Endodermal cell (in vitro differentiated cells): ENCODE measurements around the gene NPEPL1. TPM values are rescaled to one million over a fixed set of nuclear protein-coding genes. Genes with fewer than 3 reads are reported as not detected.
A peak's percentile ranks its signal among the peaks of the same experiment; 100 is the strongest.

Source experiments
- DNase-seq: peaks from one replicate; pipeline ENCODE4 v3.0.0-alpha.2; 2017
- H3K27ac ChIP-seq: 2 replicates; pipeline ENCODE4 v1.5.1; 2013; ENCODE audit warnings: mild to moderate bottlenecking, low read depth, low read length, moderate library complexity
- H3K27me3 ChIP-seq: 2 replicates; pipeline ENCODE4 v1.6.1; 2013; ENCODE audit warnings: mild to moderate bottlenecking, low read length, moderate library complexity; ENCODE audit not compliant: insufficient read depth, control insufficient read depth, poor library complexity, severe bottlenecking
- H3K36me3 ChIP-seq: 2 replicates; pipeline ENCODE4 v1.7.0; 2013; ENCODE audit warnings: mild to moderate bottlenecking, low read length, moderate library complexity; ENCODE audit not compliant: control insufficient read depth, insufficient read depth
- H3K4me1 ChIP-seq: one replicate; pipeline ENCODE4 v1.7.0; 2013; ENCODE audit warnings: low read length; ENCODE audit not compliant: control insufficient read depth, insufficient read depth
- H3K4me3 ChIP-seq: 2 replicates; pipeline ENCODE4 v1.5.1; 2013; ENCODE audit warnings: mild to moderate bottlenecking, low read length, moderate library complexity
- H3K9ac ChIP-seq: 2 replicates; pipeline ENCODE4 v1.6.1; 2013; ENCODE audit warnings: mild to moderate bottlenecking, low read length, moderate library complexity; ENCODE audit not compliant: poor library complexity, severe bottlenecking; ENCODE audit errors: extremely low read depth
- H3K9me3 ChIP-seq: 2 replicates; pipeline ENCODE4 v1.6.1; 2013; ENCODE audit warnings: mild to moderate bottlenecking, low read length, moderate library complexity; ENCODE audit not compliant: control insufficient read depth
- H3K27ac Mint-ChIP-seq: 2 replicates; pipeline ENCODE4 v1.8.0; 2020; ENCODE audit warnings: mixed read lengths
- H3K27me3 Mint-ChIP-seq: 2 replicates; pipeline ENCODE4 v1.8.0; 2021; ENCODE audit warnings: mild to moderate bottlenecking, mixed read lengths; ENCODE audit not compliant: insufficient read depth
- H3K36me3 Mint-ChIP-seq: 2 replicates; pipeline ENCODE4 v1.8.0; 2020; ENCODE audit warnings: low read depth, mixed read lengths
- H3K4me1 Mint-ChIP-seq: 2 replicates; pipeline ENCODE4 v1.8.0; 2020; ENCODE audit warnings: mixed read lengths
- H3K4me3 Mint-ChIP-seq: 2 replicates; pipeline ENCODE4 v1.8.0; 2020; ENCODE audit warnings: mild to moderate bottlenecking, moderate library complexity, mixed read lengths
- H3K9me3 Mint-ChIP-seq: 2 replicates; pipeline ENCODE4 v1.8.0; 2020; ENCODE audit warnings: mild to moderate bottlenecking, mixed read lengths
- WGBS, 2 experiments: methylation state at CpG; one replicate each; pipeline versions ENCODE4 v1.1.5 to v1.1.7; 2013; ENCODE audit warnings: missing lambda C conversion rate in 2 of 2, mixed read lengths in 1 of 2; ENCODE audit not compliant: insufficient coverage in 1 of 2, insufficient read length in 1 of 2; 5-methylcytosine and 5-hydroxymethylcytosine counted together
- total RNA-seq, 2 donors: library from RNA; stranded (reverse); fragmentation: NEBNext Ultra II Directional in 1 of 2; extraction: Animal tissue kit (Norgen Biotek cat#: 25700) in 1 of 2; gene quantifications; 2 replicates in 1 of 2; 3 replicates in 1 of 2; pipeline ENCODE4 v1.2.1, GENCODE V29; 2021
- TF ChIP-seq, protein P1 (sequence below): fragments of 200-600 bp; sonication (generic); conservative IDR thresholded peaks from 2 replicates; pipeline ENCODE4 v1.5.0; 2021; ENCODE audit warnings: antibody characterized with exemption, mild to moderate bottlenecking

NPEPL1 gene
- total RNA-seq, 2 donors from 2014 or later = 52.9 to 72.8 TPM

- H3K4me1 ChIP-seq = no peaks in the 10 kb centered on the region
- no peak overlapping the region for H3K27ac ChIP-seq
- Mint-ChIP-seq H3K4me3 (no peak overlapping the region), H3K27me3 (peaks cover 10% of the 10 kb centered on the region), H3K27ac (no peak overlapping the region), H3K9me3 (peaks cover 12% of the 10 kb centered on the region), H3K36me3 (no peaks in the 10 kb centered on the region), H3K4me1 (no peaks in the 10 kb centered on the region)
- no peak overlapping the region for H3K9ac ChIP-seq
- TF ChIP-seq, protein P1, sequence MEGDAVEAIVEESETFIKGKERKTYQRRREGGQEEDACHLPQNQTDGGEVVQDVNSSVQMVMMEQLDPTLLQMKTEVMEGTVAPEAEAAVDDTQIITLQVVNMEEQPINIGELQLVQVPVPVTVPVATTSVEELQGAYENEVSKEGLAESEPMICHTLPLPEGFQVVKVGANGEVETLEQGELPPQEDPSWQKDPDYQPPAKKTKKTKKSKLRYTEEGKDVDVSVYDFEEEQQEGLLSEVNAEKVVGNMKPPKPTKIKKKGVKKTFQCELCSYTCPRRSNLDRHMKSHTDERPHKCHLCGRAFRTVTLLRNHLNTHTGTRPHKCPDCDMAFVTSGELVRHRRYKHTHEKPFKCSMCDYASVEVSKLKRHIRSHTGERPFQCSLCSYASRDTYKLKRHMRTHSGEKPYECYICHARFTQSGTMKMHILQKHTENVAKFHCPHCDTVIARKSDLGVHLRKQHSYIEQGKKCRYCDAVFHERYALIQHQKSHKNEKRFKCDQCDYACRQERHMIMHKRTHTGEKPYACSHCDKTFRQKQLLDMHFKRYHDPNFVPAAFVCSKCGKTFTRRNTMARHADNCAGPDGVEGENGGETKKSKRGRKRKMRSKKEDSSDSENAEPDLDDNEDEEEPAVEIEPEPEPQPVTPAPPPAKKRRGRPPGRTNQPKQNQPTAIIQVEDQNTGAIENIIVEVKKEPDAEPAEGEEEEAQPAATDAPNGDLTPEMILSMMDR = no peak
- H3K36me3 ChIP-seq = no peaks in the 10 kb centered on the region
- no peaks in the 10 kb centered on the region for H3K9me3 ChIP-seq
- peak; percentile 26 for DNase-seq
- H3K4me3 ChIP-seq = no peak overlapping the region
- WGBS, 2 experiments = 95% methylated on average over 3 of the region's 3 CpGs
- no peaks in the 10 kb centered on the region for H3K27me3 ChIP-seq
Observed at GRCh38 chr20:58759947-58760346, 67.3 kb downstream of the NPEPL1 start.

DNA sequence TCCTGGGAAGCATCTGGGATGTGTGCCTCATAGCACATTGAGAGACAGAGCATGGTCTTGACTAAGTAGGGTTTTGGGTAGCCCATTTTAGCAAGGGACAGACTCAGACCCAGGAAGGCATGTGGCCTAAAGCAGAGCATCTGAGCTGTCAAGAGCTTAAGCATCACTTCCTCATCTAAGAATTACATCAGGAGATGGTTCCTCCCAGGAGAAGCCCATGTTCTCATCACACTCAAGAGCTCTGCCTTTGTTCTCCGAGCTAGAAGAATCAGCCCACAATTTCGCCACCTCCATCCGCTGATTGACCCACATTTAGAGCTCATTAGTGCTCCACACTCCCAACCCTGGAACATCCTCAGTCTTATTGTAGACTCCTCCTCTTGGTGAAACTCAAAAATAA, 68.3 kb downstream of the NPEPL1 start:
- Mint-ChIP-seq H3K27ac (no peak overlapping the region), H3K9me3 (peaks cover 12% of the 10 kb centered on the region), H3K27me3 (peaks cover 10% of the 10 kb centered on the region), H3K4me1 (no peaks in the 10 kb centered on the region), H3K4me3 (no peak overlapping the region), H3K36me3 (no peaks in the 10 kb centered on the region)
- TF ChIP-seq, protein P1 = no peak
- no peaks in the 10 kb centered on the region for H3K9me3 ChIP-seq
- H3K27ac ChIP-seq = no peak overlapping the region
- DNase-seq = peak; percentile 8
- no peak overlapping the region for H3K4me3 ChIP-seq
- H3K4me1 ChIP-seq = no peaks in the 10 kb centered on the region
- H3K9ac ChIP-seq = no peak overlapping the region
- WGBS, 2 experiments = 90 to 100% methylated on average over 1 to 3 of the region's 3 CpGs
- no peaks in the 10 kb centered on the region for H3K27me3 ChIP-seq
- no peaks in the 10 kb centered on the region for H3K36me3 ChIP-seq

- H3K9ac ChIP-seq = no peak overlapping the region
- peaks cover 10% of the 10 kb centered on the region for H3K27me3 Mint-ChIP-seq
- H3K4me3 Mint-ChIP-seq = no peak overlapping the region
- no peak overlapping the region for H3K27ac Mint-ChIP-seq
- peaks cover 12% of the 10 kb centered on the region for H3K9me3 Mint-ChIP-seq
- TF ChIP-seq, protein P1 = no peak
- no peaks in the 10 kb centered on the region for H3K4me1 ChIP-seq
- no peaks in the 10 kb centered on the region for H3K27me3 ChIP-seq
- DNase-seq = no peak
- H3K4me3 ChIP-seq = no peak overlapping the region
- no peaks in the 10 kb centered on the region for H3K4me1 Mint-ChIP-seq
- 94% methylated on average over 4 of the region's 4 CpGs; no CpG with 5 or more reads in 1 of the 2 experiments for WGBS, 2 experiments
- no peaks in the 10 kb centered on the region for H3K36me3 Mint-ChIP-seq
- no peaks in the 10 kb centered on the region for H3K36me3 ChIP-seq
- no peak overlapping the region for H3K27ac ChIP-seq
- no peaks in the 10 kb centered on the region for H3K9me3 ChIP-seq
Observed at GRCh38 chr20:58762120-58762519, 69.5 kb downstream of the NPEPL1 start.
